SK-N-SH treated with all-trans-retinoic acid at 6 μM for 48 hours (cell line): ENCODE measurements around the gene MOAP1.
"Not testable (repeated sequence)": the region's sequence is repeated elsewhere in the genome, so short reads cannot be mapped to it uniquely, and the experiment has no call there.

Source experiments
- BACH2 ChIP-seq: fragments of 250-450 bp; sonication (Bioruptor Pico); IDR thresholded peaks from 2 replicates; pipeline ENCODE4 v1.9.0; 2021; ENCODE audit warnings: mild to moderate bottlenecking, borderline replicate concordance
- CREB5 ChIP-seq: fragments of 250-450 bp; sonication (Bioruptor Pico); IDR thresholded peaks from 2 replicates; pipeline ENCODE4 v1.5.1; 2020; ENCODE audit warnings: low read depth, mild to moderate bottlenecking, moderate library complexity
- GLIS3 ChIP-seq: fragments of 250-450 bp; sonication (Bioruptor Pico); IDR thresholded peaks from 2 replicates; pipeline ENCODE4 v1.5.0; 2020; ENCODE audit warnings: mild to moderate bottlenecking, moderate library complexity
- OSR1 ChIP-seq: fragments of 250-450 bp; sonication (Bioruptor Pico); IDR thresholded peaks from 2 replicates; pipeline ENCODE4 v1.8.0; 2022; ENCODE audit warnings: moderate library complexity, mild to moderate bottlenecking, inconsistent platforms
- POU6F1 ChIP-seq: fragments of 250-450 bp; sonication (Bioruptor Pico); IDR thresholded peaks from 2 replicates; pipeline ENCODE4 v1.8.0; 2021; ENCODE audit warnings: low read depth, mild to moderate bottlenecking, moderate library complexity, borderline replicate concordance
- SNAI2 ChIP-seq: fragments of 250-450 bp; sonication (Bioruptor Pico); IDR thresholded peaks from 2 replicates; pipeline ENCODE4 v1.5.0; 2020; ENCODE audit warnings: mild to moderate bottlenecking, moderate library complexity
- TCF4 ChIP-seq: fragments of 250-450 bp; sonication (Bioruptor Pico); IDR thresholded peaks from 2 replicates; pipeline ENCODE4 v1.8.0; 2021; ENCODE audit warnings: mild to moderate bottlenecking, moderate library complexity, borderline replicate concordance
- TSHZ2 ChIP-seq: fragments of 250-450 bp; sonication (Bioruptor Pico); IDR thresholded peaks from 2 replicates; pipeline ENCODE4 v1.5.0; 2020; ENCODE audit warnings: mild to moderate bottlenecking, moderate library complexity
- ZFP30 ChIP-seq: fragments of 450-650 bp; formaldehyde crosslinking; IDR thresholded peaks from 2 replicates; pipeline ENCODE4 v1.5.0; 2022; ENCODE audit warnings: mild to moderate bottlenecking, moderate library complexity
- ZNF565 ChIP-seq: fragments of 450-650 bp; formaldehyde crosslinking; conservative IDR thresholded peaks from 2 replicates; pipeline ENCODE4 v1.5.0; 2020; ENCODE audit warnings: low read depth, mild to moderate bottlenecking, moderate library complexity
- ZNF8 ChIP-seq: fragments of 450-650 bp; formaldehyde crosslinking; IDR thresholded peaks from 2 replicates; pipeline ENCODE4 v1.5.0; 2020; ENCODE audit warnings: mild to moderate bottlenecking, moderate library complexity
- TF ChIP-seq, protein P1 (sequence below): fragments of 250-450 bp; sonication (Bioruptor Pico); IDR thresholded peaks from 2 replicates; pipeline ENCODE4 v1.8.0; 2020; ENCODE audit warnings: mild to moderate bottlenecking, moderate library complexity, borderline replicate concordance

DNA sequence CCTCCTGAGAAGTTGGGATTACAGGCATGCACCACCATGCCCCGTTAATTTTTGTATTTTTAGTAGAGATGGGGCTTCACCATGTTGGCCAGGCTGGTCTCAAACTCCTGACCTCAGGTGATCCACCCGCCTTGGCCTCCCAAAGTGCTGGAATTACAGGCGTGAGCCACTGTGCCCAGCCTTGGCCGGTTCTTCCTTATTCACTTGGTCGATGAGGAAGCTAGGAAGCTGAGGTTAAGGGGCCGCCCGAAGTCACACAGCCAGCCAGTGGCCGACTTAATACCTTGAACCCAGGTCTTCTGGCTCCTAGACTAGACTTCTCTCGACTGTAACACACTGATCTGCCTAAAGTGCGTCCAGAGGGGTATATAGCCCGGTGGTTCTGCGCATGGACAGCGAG, 48.2 kb downstream of the MOAP1 start:
- TF ChIP-seq CREB5 (CRISPR knock-in tag); ZNF565 (CRISPR knock-in tag); GLIS3; ZNF8 (CRISPR knock-in tag); TCF4 (CRISPR knock-in tag); ZFP30 (CRISPR knock-in tag); SNAI2 (CRISPR knock-in tag); OSR1 (CRISPR knock-in tag); TSHZ2 (CRISPR knock-in tag); POU6F1 (CRISPR knock-in tag); BACH2 (CRISPR knock-in tag): not testable (repeated sequence)
- TF ChIP-seq, protein P1, sequence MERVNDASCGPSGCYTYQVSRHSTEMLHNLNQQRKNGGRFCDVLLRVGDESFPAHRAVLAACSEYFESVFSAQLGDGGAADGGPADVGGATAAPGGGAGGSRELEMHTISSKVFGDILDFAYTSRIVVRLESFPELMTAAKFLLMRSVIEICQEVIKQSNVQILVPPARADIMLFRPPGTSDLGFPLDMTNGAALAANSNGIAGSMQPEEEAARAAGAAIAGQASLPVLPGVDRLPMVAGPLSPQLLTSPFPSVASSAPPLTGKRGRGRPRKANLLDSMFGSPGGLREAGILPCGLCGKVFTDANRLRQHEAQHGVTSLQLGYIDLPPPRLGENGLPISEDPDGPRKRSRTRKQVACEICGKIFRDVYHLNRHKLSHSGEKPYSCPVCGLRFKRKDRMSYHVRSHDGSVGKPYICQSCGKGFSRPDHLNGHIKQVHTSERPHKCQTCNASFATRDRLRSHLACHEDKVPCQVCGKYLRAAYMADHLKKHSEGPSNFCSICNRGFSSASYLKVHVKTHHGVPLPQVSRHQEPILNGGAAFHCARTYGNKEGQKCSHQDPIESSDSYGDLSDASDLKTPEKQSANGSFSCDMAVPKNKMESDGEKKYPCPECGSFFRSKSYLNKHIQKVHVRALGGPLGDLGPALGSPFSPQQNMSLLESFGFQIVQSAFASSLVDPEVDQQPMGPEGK (CRISPR knock-in tag): not testable (repeated sequence)
